ENCODE measurements around the gene KRTAP5-9.

- TF ChIP-seq CTCF (IDR thresholded peaks at IDR 0.05 in 2 of 3, conservative IDR thresholded peaks at IDR 0.05 in 1 of 3; ENCODE audit: control insufficient read depth in 2 of 3, extremely low read depth in 1 of 3, insufficient read depth in 1 of 3, low read depth in 3 of 3, low read length in 3 of 3) (no peak), IRF5 (IDR thresholded peaks at IDR 0.05; ENCODE audit: borderline replicate concordance) (no peak), REST (IDR thresholded peaks at IDR 0.05; ENCODE audit: low read depth, low read length) (no peak), POLR2A (IDR thresholded peaks at IDR 0.05; ENCODE audit: low read depth, low read length) (no peak)
Observed at GRCh38 chr11:71577469-71578004, 29.3 kb downstream of the KRTAP5-9 start.

Measured in GM12878 (cell line).